Skeletal muscle satellite cell (primary cell): ENCODE data around the gene HOXA4. TPM values are rescaled to one million over a fixed set of nuclear protein-coding genes. Genes with fewer than 3 reads are reported as not detected.

Source experiments
- small RNA-seq: library from RNA; depleted of rRNA; stranded (forward); fragments of <200 nt; gene quantifications from one replicate; pipeline ENCODE3, GENCODE V24; 2012

Gene HOXA4

Small RNA genes lying within 50 kb of the gene (small RNA-seq; reads per million reads assigned to genes)
- gene AC004080.5 (not detected), gene RF01977 (not detected)
